WTC11 (cell line): ENCODE data around the gene YIF1B.

ENCODE experiments used
- ESRRA ChIP-seq: sonication (generic); formaldehyde crosslinking; IDR thresholded peaks from 2 replicates; pipeline ENCODE4 v1.8.1; 2022; ENCODE audit warnings: mild to moderate bottlenecking, missing genetic modification reagents, borderline replicate concordance
- NFYB ChIP-seq: sonication (generic); formaldehyde crosslinking; conservative IDR thresholded peaks from 2 replicates; pipeline ENCODE4 v1.8.0; 2022; ENCODE audit warnings: low read depth, missing genetic modification reagents
- NR3C1 ChIP-seq: sonication (generic); formaldehyde crosslinking; conservative IDR thresholded peaks from 2 replicates; pipeline ENCODE4 v1.8.1; 2023; ENCODE audit warnings: low read depth, mild to moderate bottlenecking, missing genetic modification reagents
- TCF7 ChIP-seq: sonication (generic); formaldehyde crosslinking; IDR thresholded peaks from 2 replicates; pipeline ENCODE4 v1.8.0; 2022; ENCODE audit warnings: mild to moderate bottlenecking, low read depth, missing genetic modification reagents, moderate library complexity
- TEAD1 ChIP-seq: sonication (generic); formaldehyde crosslinking; IDR thresholded peaks from 2 replicates; pipeline ENCODE4 v1.8.0; 2022; ENCODE audit warnings: mild to moderate bottlenecking, missing genetic modification reagents
- ZNF121 ChIP-seq: sonication (generic); formaldehyde crosslinking; IDR thresholded peaks from 2 replicates; pipeline ENCODE4 v1.8.0; 2023; ENCODE audit warnings: missing genetic modification reagents
- ZNF423 ChIP-seq: fragments of 250-450 bp; sonication (Bioruptor Pico); IDR thresholded peaks from 2 replicates; pipeline ENCODE4 v2.1.2; 2022; ENCODE audit warnings: mild to moderate bottlenecking, moderate library complexity
- TF ChIP-seq, protein P1 (sequence below): fragments of 200-600 bp; IDR thresholded peaks from 2 replicates; pipeline ENCODE4 v1.8.0; 2022; ENCODE audit warnings: antibody characterized with exemption
- TF ChIP-seq, protein P2 (sequence below): sonication (generic); formaldehyde crosslinking; conservative IDR thresholded peaks from 2 replicates; pipeline ENCODE4 v1.8.1; 2023; ENCODE audit warnings: mild to moderate bottlenecking, low read depth, missing genetic modification reagents, moderate library complexity
- TF ChIP-seq, protein P3 (sequence below): sonication (generic); formaldehyde crosslinking; IDR thresholded peaks from 2 replicates; pipeline ENCODE4 v1.8.1; 2023; ENCODE audit warnings: mild to moderate bottlenecking, missing genetic modification reagents, moderate library complexity
- TF ChIP-seq, protein P4 (sequence below): sonication (generic); formaldehyde crosslinking; IDR thresholded peaks from 2 replicates; pipeline ENCODE4 v1.8.1; 2022; ENCODE audit warnings: missing genetic modification reagents, borderline replicate concordance
- TF ChIP-seq, protein P5 (sequence below): sonication (generic); formaldehyde crosslinking; conservative IDR thresholded peaks from 2 replicates; pipeline ENCODE4 v1.8.1; 2022; ENCODE audit warnings: mild to moderate bottlenecking, missing genetic modification reagents
- TF ChIP-seq, protein P6 (sequence below): sonication (generic); formaldehyde crosslinking; IDR thresholded peaks from 2 replicates; pipeline ENCODE4 v1.8.0; 2022; ENCODE audit warnings: mild to moderate bottlenecking, missing genetic modification reagents

DNA sequence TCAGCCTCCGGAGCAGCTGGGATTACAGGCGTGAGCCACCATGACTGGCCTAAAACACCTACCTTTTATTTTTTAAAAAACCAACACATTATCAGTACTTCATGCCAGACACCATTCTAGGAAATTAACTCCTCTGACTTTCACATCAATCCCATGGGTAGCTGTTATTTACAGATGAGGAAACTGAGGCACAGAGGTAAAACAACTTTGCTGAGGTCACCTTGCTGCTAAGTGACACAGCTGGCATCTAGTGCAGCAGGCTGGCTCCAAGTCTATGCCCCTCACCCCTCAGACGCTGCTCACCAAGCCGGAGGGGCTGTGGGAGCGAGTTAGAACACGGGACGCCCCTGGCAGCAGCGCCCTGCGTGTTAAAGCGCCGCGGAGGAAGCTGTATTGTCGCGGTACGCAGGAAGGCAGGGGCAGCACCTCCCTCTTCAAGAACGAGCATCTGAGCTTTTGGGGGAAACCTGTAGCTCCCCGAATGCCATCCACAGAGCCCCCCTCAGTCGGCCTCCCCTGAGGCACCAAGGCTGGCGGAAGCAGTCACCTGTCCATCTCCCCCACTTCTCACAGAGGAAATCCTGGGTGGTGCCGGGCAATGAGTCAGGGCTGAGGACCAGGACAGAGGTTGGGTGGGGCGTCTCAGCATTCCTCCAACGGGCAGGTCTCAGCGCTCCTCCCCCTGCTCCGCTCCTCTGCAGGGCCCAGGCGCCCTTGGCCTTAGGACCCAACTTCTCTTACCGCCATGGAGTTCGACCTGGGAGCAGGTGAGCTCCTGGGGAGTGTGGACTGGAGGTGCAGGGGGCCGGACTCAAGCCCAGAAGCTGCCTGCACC is 12.0 kb downstream of the YIF1B start, which contains the start of gene C19orf33:
- TF ChIP-seq, protein P1, sequence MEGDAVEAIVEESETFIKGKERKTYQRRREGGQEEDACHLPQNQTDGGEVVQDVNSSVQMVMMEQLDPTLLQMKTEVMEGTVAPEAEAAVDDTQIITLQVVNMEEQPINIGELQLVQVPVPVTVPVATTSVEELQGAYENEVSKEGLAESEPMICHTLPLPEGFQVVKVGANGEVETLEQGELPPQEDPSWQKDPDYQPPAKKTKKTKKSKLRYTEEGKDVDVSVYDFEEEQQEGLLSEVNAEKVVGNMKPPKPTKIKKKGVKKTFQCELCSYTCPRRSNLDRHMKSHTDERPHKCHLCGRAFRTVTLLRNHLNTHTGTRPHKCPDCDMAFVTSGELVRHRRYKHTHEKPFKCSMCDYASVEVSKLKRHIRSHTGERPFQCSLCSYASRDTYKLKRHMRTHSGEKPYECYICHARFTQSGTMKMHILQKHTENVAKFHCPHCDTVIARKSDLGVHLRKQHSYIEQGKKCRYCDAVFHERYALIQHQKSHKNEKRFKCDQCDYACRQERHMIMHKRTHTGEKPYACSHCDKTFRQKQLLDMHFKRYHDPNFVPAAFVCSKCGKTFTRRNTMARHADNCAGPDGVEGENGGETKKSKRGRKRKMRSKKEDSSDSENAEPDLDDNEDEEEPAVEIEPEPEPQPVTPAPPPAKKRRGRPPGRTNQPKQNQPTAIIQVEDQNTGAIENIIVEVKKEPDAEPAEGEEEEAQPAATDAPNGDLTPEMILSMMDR = no peak
- TF ChIP-seq, protein P2, sequence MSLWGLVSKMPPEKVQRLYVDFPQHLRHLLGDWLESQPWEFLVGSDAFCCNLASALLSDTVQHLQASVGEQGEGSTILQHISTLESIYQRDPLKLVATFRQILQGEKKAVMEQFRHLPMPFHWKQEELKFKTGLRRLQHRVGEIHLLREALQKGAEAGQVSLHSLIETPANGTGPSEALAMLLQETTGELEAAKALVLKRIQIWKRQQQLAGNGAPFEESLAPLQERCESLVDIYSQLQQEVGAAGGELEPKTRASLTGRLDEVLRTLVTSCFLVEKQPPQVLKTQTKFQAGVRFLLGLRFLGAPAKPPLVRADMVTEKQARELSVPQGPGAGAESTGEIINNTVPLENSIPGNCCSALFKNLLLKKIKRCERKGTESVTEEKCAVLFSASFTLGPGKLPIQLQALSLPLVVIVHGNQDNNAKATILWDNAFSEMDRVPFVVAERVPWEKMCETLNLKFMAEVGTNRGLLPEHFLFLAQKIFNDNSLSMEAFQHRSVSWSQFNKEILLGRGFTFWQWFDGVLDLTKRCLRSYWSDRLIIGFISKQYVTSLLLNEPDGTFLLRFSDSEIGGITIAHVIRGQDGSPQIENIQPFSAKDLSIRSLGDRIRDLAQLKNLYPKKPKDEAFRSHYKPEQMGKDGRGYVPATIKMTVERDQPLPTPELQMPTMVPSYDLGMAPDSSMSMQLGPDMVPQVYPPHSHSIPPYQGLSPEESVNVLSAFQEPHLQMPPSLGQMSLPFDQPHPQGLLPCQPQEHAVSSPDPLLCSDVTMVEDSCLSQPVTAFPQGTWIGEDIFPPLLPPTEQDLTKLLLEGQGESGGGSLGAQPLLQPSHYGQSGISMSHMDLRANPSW = no peak
- TF ChIP-seq, protein P3, sequence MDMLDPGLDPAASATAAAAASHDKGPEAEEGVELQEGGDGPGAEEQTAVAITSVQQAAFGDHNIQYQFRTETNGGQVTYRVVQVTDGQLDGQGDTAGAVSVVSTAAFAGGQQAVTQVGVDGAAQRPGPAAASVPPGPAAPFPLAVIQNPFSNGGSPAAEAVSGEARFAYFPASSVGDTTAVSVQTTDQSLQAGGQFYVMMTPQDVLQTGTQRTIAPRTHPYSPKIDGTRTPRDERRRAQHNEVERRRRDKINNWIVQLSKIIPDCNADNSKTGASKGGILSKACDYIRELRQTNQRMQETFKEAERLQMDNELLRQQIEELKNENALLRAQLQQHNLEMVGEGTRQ (CRISPR knock-in tag) = no peak
- no peak for TF ChIP-seq ESRRA (CRISPR knock-in tag)
- no peak for TF ChIP-seq TCF7
- TF ChIP-seq, protein P4, sequence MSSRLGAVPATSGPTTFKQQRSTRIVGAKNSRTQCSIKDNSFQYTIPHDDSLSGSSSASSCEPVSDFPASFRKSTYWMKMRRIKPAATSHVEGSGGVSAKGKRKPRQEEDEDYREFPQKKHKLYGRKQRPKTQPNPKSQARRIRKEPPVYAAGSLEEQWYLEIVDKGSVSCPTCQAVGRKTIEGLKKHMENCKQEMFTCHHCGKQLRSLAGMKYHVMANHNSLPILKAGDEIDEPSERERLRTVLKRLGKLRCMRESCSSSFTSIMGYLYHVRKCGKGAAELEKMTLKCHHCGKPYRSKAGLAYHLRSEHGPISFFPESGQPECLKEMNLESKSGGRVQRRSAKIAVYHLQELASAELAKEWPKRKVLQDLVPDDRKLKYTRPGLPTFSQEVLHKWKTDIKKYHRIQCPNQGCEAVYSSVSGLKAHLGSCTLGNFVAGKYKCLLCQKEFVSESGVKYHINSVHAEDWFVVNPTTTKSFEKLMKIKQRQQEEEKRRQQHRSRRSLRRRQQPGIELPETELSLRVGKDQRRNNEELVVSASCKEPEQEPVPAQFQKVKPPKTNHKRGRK (CRISPR knock-in tag) = no peak
- no peak for TF ChIP-seq ZNF423 (CRISPR knock-in tag)
- TF ChIP-seq, protein P5, sequence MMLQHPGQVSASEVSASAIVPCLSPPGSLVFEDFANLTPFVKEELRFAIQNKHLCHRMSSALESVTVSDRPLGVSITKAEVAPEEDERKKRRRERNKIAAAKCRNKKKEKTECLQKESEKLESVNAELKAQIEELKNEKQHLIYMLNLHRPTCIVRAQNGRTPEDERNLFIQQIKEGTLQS = no peak
- TF ChIP-seq NR3C1 (CRISPR knock-in tag) = no peak
- TF ChIP-seq TEAD1 (CRISPR knock-in tag) = no peak
- TF ChIP-seq, protein P6, sequence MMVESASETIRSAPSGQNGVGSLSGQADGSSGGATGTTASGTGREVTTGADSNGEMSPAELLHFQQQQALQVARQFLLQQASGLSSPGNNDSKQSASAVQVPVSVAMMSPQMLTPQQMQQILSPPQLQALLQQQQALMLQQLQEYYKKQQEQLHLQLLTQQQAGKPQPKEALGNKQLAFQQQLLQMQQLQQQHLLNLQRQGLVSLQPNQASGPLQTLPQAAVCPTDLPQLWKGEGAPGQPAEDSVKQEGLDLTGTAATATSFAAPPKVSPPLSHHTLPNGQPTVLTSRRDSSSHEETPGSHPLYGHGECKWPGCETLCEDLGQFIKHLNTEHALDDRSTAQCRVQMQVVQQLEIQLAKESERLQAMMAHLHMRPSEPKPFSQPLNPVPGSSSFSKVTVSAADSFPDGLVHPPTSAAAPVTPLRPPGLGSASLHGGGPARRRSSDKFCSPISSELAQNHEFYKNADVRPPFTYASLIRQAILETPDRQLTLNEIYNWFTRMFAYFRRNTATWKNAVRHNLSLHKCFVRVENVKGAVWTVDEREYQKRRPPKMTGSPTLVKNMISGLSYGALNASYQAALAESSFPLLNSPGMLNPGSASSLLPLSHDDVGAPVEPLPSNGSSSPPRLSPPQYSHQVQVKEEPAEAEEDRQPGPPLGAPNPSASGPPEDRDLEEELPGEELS (CRISPR knock-in tag) = no peak
- no peak for TF ChIP-seq NFYB (CRISPR knock-in tag)
- TF ChIP-seq ZNF121 = no peak
